Adrenal gland (tissue), 5 donors: ENCODE results near the gene CACNB3.
A peak's percentile ranks its signal among the peaks of the same experiment; 100 is the strongest.

Experiments used
- CTCF ChIP-seq, 6 experiments: fragments of 450-650 bp in 4 of 6; fragments of 200-600 bp in 2 of 6; sonication (generic) in 1 of 6; IDR thresholded peaks; 1 replicate in 5 of 6; 2 replicates in 1 of 6; pipeline versions ENCODE4 v1.5.1 to v1.8.0; 2016 to 2021; ENCODE audit warnings: antibody characterized with exemption in 6 of 6, mild to moderate bottlenecking in 2 of 6, moderate library complexity in 1 of 6
- POLR2A ChIP-seq, 2 donors: fragments of 450-650 bp; IDR thresholded peaks; one replicate each; pipeline ENCODE4 v1.6.1; 2017; ENCODE audit warnings: antibody characterized with exemption in 2 of 2, mild to moderate bottlenecking in 2 of 2, moderate library complexity in 1 of 2
- donor health status: DM: no; HTN: no; CAD: no.

- no peak for TF ChIP-seq CTCF (IDR thresholded peaks at IDR 0.05)
- peak; percentile 30 to 50 for TF ChIP-seq POLR2A (IDR thresholded peaks at IDR 0.05)
These were observed 33.8 kb downstream of the CACNB3 start, which contains the start of gene DDX23 for GRCh38 chr12:48851883-48852733.
